ENCODE results near the gene HOXD11. TPM values are rescaled to one million over a fixed set of nuclear protein-coding genes. Genes with fewer than 3 reads are reported as not detected.

The HOXD11 gene
- total RNA-seq, 1 donor from 2014 or later = 1.1 TPM

DNA sequence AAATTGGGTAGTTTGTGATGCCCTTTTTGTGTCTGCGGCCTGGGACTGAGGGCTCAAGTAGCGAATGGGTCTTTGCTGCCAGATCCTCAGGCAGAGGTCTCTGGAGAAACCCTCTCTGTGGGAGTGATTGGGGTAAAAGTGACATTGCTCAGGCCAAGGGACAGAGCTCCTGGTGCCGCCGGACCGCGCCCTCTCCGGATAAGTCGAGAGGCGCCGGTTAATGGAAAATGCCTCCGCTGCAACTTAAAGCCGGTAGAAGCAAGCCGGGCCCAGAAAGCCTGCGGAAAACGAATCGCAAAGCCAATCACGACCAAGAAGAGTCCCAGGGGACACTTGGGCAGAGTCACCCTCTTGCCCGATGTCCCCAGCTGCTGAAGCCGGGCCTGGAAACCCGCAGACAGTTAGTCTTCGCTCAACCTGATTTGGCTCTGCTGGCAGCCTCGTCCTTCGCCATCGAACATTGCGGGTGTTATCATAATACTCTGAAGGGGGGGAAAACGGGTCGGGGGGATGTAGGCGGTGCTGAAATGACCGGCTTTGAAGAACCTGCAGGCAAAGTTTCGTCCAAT lies 7.8 kb upstream of the HOXD11 start:
- H3K27me3 Mint-ChIP-seq = peaks cover 98% of the 10 kb centered on the region
- no peaks in the 10 kb centered on the region for H3K9me3 Mint-ChIP-seq
- H3K4me3 Mint-ChIP-seq = peak overlapping the region; percentile 66
- peak; percentile 59 for DNase-seq (ENCODE audit: extremely low spot score, unreplicated experiment)
- TF ChIP-seq CTCF (conservative IDR thresholded peaks at IDR 0.05) = no peak
- H3K27ac Mint-ChIP-seq = no peak overlapping the region
- peaks cover 4% of the 10 kb centered on the region for H3K4me1 Mint-ChIP-seq (ENCODE audit: unreplicated experiment)
- H3K36me3 Mint-ChIP-seq = no peaks in the 10 kb centered on the region

DNA sequence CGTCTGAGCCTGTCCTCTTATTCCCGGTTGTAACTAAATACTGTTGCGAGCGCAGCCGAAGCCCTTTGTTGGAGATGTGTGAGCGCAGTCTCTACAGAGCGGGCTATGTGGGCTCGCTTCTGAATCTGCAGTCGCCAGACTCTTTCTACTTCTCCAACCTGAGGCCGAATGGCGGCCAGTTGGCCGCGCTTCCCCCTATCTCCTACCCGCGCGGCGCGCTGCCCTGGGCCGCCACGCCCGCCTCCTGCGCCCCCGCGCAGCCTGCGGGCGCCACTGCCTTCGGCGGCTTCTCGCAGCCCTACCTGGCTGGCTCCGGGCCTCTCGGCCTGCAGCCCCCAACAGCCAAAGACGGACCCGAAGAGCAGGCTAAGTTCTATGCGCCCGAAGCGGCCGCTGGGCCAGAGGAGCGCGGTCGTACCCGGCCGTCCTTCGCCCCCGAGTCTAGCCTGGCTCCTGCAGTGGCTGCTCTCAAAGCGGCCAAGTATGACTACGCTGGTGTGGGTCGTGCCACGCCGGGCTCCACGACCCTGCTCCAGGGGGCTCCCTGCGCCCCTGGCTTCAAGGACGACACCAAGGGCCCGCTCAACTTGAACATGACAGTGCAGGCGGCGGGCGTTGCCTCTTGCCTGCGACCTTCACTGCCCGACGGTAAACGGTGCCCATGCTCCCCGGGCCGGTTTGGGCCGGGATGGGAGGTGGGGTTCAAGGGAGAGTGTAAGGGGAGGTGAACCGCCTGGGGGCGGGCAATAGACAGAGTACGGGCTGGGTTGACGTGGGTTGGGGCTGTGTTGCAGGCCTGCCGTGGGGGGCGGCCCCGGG lies 7.1 kb upstream of the HOXD11 start, which contains the start of gene HOXD12:
TSS of gene HOXD12 (plus strand) at position 68 of the 819 bp plus-strand sequence. CDS start at position 75, 7 bp downstream.
- no peak for TF ChIP-seq CTCF (conservative IDR thresholded peaks at IDR 0.05)
- Mint-ChIP-seq H3K9me3 (no peaks in the 10 kb centered on the region), H3K36me3 (no peaks in the 10 kb centered on the region), H3K27ac (no peak within 1 kb of the TSS), H3K4me3 (peak within 1 kb of the TSS; percentile 66), H3K4me1 (ENCODE audit: unreplicated experiment) (peaks cover 7% of the 10 kb centered on the region), H3K27me3 (peaks cover 98% of the 10 kb centered on the region)
- DNase-seq (ENCODE audit: extremely low spot score, unreplicated experiment) = peak; percentile 66

GRCh38 chr2:176100547-176101140 lies 6.4 kb upstream of the HOXD11 start:
- TF ChIP-seq CTCF (conservative IDR thresholded peaks at IDR 0.05) = no peak
- Mint-ChIP-seq H3K4me1 (ENCODE audit: unreplicated experiment) (peaks cover 10% of the 10 kb centered on the region), H3K27ac (no peak overlapping the region), H3K9me3 (no peaks in the 10 kb centered on the region), H3K36me3 (no peaks in the 10 kb centered on the region), H3K4me3 (no peak overlapping the region), H3K27me3 (peaks cover 98% of the 10 kb centered on the region)
- DNase-seq (ENCODE audit: extremely low spot score, unreplicated experiment) = peak; percentile 64

DNA sequence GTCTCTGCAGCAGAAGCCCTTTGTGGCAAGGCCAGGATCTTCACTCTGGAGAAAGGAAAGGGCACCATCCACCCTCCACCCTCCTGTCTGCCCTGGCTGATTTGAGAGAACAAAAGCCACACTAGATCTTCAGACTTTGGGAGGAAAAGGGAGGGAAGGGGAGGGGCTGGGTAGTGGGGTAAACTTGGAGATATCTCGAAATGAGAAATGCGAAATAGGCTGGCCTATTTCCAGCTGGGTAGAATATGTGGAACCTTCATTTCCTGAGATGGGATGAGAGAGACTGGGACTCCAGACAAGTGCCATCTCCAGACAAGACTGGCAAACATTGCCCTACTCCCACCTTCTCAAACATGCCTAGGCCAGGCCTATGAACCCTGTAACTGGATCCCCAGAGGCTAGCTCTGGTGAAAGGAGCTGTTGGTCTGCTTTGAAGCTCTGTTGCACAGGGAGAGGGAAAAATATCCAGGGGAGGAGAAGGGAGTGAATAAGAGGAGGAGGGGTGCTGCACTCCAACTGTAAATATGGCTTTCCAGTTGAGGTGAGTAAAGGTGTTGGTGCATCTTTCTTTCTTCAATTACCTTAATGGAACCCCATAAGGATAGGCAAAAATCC lies 5.8 kb upstream of the HOXD11 start:
- Mint-ChIP-seq H3K9me3 (no peaks in the 10 kb centered on the region), H3K27me3 (peaks cover 98% of the 10 kb centered on the region), H3K36me3 (no peaks in the 10 kb centered on the region), H3K27ac (no peak overlapping the region), H3K4me1 (ENCODE audit: unreplicated experiment) (peaks cover 16% of the 10 kb centered on the region), H3K4me3 (no peak overlapping the region)
- DNase-seq (ENCODE audit: extremely low spot score, unreplicated experiment) = no peak
- TF ChIP-seq CTCF (conservative IDR thresholded peaks at IDR 0.05) = no peak

GRCh38 chr2:176101842-176102241 lies 5.2 kb upstream of the HOXD11 start:
- DNase-seq (ENCODE audit: extremely low spot score, unreplicated experiment) = peak; percentile 45
- no peaks in the 10 kb centered on the region for H3K9me3 Mint-ChIP-seq
- TF ChIP-seq CTCF (conservative IDR thresholded peaks at IDR 0.05) = no peak
- peaks cover 96% of the 10 kb centered on the region for H3K27me3 Mint-ChIP-seq
- no peak overlapping the region for H3K4me3 Mint-ChIP-seq
- H3K36me3 Mint-ChIP-seq = no peaks in the 10 kb centered on the region
- no peak overlapping the region for H3K27ac Mint-ChIP-seq
- peaks cover 14% of the 10 kb centered on the region for H3K4me1 Mint-ChIP-seq (ENCODE audit: unreplicated experiment)
